NCI-H526 treated with DMSO at 0.1 percent for 48 hours (cell line): Measurements from ENCODE around the gene COX8A.
"Not testable (repeated sequence)": the region's sequence is repeated elsewhere in the genome, so short reads cannot be mapped to it uniquely, and the experiment has no call there.

Experiments used
- DNase-seq: peaks from one replicate; lab custom pipeline; 2025; lab: John Stamatoyannopoulos, UW

The COX8A gene

GRCh38 chr11:63969461-63969860 is 5.0 kb upstream of the COX8A start:
- DNase-seq, result no peak

- DNase-seq, result no peak
These were observed 3.5 kb upstream of the COX8A start for GRCh38 chr11:63970902-63971301.

DNA sequence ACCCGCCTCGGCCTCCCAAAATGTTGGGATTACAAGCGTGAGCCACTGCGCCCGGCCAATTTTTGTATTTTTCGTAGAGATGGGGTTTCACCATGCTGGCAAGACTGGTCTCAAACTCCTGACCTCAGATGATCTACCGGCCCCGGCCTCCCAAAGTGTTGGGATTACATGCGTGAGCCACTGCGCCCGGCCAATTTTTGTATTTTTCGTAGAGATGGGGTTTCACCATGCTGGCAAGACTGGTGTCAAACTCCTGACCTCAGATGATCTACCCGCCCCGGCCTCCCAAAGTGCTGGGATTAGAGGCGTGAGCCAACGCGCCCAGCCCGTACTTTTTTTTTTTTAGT is 535 bp upstream of the COX8A start:
- not testable (repeated sequence) for DNase-seq

DNA sequence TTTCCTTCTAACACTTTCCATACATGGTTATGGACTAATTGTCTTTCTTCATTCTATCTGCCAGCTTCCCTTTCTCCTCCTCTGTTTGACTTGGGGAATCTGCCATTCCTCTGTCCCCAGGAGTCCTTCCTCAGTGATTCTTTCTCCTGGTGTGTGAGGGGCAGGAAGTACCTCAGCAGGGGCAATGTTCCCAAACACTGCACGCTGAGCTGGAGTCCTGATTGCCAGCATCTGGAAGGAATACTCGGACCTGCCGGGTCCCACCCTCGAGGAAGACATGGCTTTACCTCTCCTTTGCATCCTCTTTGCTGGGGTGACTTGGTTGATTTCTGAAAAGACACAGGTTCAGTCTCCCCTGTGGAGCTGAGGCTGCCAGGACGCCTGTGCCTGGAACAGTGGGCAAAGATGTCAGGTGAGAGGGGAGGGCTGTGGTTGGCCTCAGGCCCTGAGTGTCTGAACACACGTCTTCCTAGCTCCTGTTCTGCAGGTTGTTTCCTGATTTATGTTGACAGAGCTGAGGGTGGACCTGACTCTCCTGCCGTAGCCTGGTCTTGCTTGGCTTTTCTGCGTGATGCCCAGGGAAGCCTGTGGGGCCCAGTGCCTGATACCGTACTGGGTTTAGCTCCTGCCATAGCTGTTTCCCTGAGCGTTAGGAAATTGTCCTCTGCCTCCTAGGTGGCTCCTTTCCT is 4.3 kb downstream of the COX8A start:
- no peak for DNase-seq

- no peak for DNase-seq
These were observed 5.0 kb downstream of the COX8A start for GRCh38 chr11:63979426-63979825.

- no peak for DNase-seq
These were observed 11.4 kb downstream of the COX8A start for GRCh38 chr11:63985812-63986155.

- DNase-seq, result peak; percentile 95
These were observed 11.9 kb downstream of the COX8A start, which contains the start of gene OTUB1 for GRCh38 chr11:63986156-63986931. Gene OTUB1 (plus strand): TSS chr11:63986438. CDS start chr11:63986457, 19 bp downstream.

DNA sequence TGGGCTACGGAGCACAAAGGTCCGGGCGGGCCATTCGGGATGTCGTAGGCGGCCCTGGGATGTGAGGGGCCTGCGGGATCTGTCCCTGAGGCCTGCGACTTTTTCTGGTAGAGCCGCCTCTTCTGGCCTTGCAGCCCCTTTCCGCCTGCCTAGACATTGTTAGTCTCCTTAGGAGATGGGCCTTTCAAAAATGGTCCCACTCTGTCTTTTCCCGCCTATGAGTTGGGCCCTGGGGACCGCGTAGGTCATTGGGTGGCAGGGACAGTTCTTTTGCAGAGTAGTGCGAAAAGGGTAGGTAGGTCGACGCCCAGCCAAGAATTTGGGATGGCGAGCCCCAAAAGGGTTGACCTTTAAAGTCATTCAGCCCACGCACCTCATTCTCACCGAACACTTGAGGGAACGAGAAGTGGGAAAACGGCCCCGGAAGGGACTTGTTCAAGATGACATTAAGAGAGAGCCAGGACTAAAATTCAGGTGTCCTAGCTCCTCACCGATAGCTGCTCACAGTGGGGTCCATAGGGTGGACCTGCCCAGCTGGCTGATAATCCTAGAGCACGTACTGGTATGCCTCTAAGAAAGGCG is 12.6 kb downstream of the COX8A start:
- DNase-seq, result no peak

- DNase-seq, result no peak
These were observed 17.1 kb downstream of the COX8A start for GRCh38 chr11:63991558-63991957.

DNA sequence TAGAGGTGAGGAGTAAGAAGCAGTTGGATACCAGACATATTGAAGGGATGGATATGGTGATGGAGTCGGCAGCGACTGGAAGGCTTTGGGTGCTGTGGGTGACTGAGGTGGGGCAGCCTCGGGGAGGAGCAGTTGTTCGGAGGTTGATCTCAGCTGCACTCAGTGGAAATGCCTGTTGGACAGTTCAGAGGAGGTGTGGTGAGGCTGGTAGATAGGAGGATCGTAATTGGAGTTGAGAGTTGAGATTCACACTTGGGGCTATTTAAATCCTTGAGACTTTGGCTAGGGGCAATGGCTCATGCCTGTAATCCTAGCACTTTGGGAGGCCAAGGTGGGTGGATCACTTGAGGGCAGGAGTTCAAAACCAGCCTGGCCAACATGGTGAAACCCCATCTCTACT is 18.7 kb downstream of the COX8A start:
- DNase-seq, result no peak

- no peak for DNase-seq
These were observed 19.6 kb downstream of the COX8A start for GRCh38 chr11:63993993-63994392.

- no peak for DNase-seq
These were observed 22.1 kb downstream of the COX8A start for GRCh38 chr11:63996512-63996911.

- no peak for DNase-seq
These were observed 22.8 kb downstream of the COX8A start for GRCh38 chr11:63997104-63997700.

DNA sequence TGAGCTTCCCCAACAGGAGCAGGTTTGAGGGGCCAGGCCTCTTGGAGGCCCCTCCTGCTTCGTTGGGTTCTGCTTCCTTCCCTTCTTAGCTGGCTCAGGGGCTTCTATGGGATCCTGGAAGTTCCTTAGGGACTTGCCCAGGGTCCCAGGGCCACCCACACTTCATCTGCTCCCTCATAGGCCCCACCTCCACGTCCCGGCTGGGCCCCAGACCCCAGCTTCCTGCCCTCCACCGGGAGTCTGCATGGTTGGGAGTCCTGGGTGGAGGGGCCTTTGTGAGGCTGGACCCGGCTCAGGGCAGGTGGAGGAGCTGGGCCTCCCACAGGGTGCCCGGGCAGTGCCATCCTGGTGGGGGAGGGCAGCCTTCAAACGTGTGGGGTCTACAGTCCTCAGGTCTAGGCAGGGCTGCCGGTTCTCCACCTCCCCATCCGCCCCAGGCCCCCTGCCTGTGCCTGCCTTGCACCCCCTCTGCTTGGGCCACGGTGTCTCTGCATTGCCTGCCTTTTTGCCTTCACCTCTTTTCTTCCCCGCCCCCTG is 23.4 kb downstream of the COX8A start:
- DNase-seq, result no peak

GRCh38 chr11:63998558-63999348 is 24.3 kb downstream of the COX8A start:
- no peak for DNase-seq

- DNase-seq, result peak; percentile 78
These were observed 25.1 kb downstream of the COX8A start for GRCh38 chr11:63999349-64000025.

- no peak for DNase-seq
These were observed 25.8 kb downstream of the COX8A start for GRCh38 chr11:64000026-64000739.

- DNase-seq, result no peak
These were observed 26.5 kb downstream of the COX8A start for GRCh38 chr11:64000740-64001483.

DNA sequence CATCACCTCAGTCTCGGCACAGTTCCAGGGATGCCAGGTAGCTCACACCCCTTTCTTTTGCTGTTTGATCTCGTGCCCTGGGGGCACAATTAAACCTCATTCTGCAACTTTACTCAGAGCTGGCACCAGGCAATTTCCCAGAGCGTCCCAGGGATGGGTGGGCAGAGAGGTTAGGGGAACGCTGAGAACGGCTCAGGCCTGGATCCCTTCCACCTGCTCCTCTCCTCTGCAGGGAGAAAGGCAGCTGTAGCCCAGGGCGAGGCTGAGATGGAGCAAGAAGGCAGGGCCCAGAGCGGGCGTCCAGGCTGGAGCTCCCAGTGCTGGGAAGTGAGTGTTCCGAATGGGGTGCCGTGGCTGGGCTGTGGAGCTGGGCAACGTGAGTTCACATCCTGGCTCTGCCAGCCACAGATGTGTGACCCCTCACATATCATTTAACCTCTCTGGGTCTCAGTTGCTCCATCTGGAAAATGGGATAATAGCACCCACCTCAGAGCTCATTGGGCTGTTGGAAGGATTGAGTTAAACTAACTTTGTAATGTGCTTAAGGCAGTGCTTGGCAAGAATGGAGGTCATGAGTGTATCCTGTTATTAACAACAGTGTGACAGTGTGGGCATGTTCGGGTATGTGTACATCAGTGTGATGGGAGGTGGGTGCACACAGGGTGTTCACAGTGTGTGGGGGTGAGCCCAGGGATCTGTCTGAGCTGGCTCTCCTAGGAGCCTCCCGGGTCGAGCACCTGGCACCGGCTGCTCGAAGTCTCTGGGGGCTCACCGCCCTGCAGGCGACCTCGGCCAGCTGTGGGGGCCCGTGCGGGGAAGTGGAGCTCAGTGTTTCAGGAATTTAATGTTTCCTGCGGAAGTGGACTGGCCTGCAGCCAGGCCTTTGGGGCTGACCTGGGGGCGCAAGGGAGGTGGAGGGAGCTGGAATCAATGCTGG is 27.3 kb downstream of the COX8A start:
- no peak for DNase-seq
